ENCODE measurements around the gene SLC37A3. TPM values are rescaled to one million over a fixed set of nuclear protein-coding genes. Genes with fewer than 3 reads are reported as not detected.

Gene SLC37A3
- total and polyA plus RNA-seq, 2 donors (not counting 3 experiments of a cell fraction or from before 2014, with no cell fraction given): 32.7 to 59.7 TPM

- CTCF ChIA-PET: no interaction called here
- Histone ChIP-seq H3K9ac (replicated peaks; ENCODE audit: extremely low read depth, insufficient read depth, low read length) (no peak overlapping the region), H2AFZ (ENCODE audit: low read depth, low read length) (no peak overlapping the region), H3K9me1 (replicated peaks; ENCODE audit: control insufficient read depth, extremely low read depth, insufficient read depth, low read length) (no peaks in the 10 kb centered on the region), H3K36me3 (ENCODE audit: control insufficient read depth in 2 of 2, extremely low read depth in 1 of 2, insufficient read depth in 2 of 2, low read length in 2 of 2) (no peaks in the 10 kb centered on the region), H3K27ac (ENCODE audit: insufficient read depth, low read depth, low read length) (no peak overlapping the region), H3K79me2 (ENCODE audit: control insufficient read depth, insufficient read depth, low read length) (no peaks in the 10 kb centered on the region), H3K4me3 (replicated peaks in 1 of 3; ENCODE audit: insufficient read depth in 1 of 3, low read depth in 1 of 3, low read length in 3 of 3) (no peak overlapping the region), H3K4me2 (ENCODE audit: insufficient read depth, low read length) (no peak overlapping the region), H4K20me1 (replicated peaks; ENCODE audit: control insufficient read depth, extremely low read depth, insufficient read depth, low read length) (no peaks in the 10 kb centered on the region), H3K4me1 (ENCODE audit: control insufficient read depth, extremely low read depth, insufficient read depth, low read length) (peaks cover 8% of the 10 kb centered on the region), H3K27me3 (ENCODE audit: control insufficient read depth in 2 of 2, insufficient read depth in 2 of 2, low read length in 2 of 2) (no peaks in the 10 kb centered on the region), H3K9me3 (replicated peaks; ENCODE audit: control insufficient read depth, insufficient read depth, low read length) (no peaks in the 10 kb centered on the region)
- BruUV-seq (replicated peaks): no TSS peak
- dilution Hi-C loops (cut with MboI; ENCODE audit: extremely low pct_ligation_motif_present, low sequenced_read_pairs): no loop called here
- FAIRE-seq (no peak), DNase-seq (ENCODE audit: low read depth, low spot score) (no peak)
- POLR2A ChIA-PET: no interaction called here
- intact Hi-C loops (cut with micrococcal nuclease): no loop called here
- TF ChIP-seq JUN (IDR thresholded peaks at IDR 0.05; ENCODE audit: borderline replicate concordance, insufficient read depth, insufficient read length, low read depth) (no peak), POLR2AphosphoS5 (IDR thresholded peaks at IDR 0.05; ENCODE audit: insufficient read depth, low read depth, low read length) (no peak), GATA2 (IDR thresholded peaks at IDR 0.05; ENCODE audit: insufficient read depth, insufficient read length, low read depth, low read length) (no peak), FOS (IDR thresholded peaks at IDR 0.05; ENCODE audit: borderline replicate concordance, insufficient read depth, low read length) (no peak), POLR2A (IDR thresholded peaks at IDR 0.05; ENCODE audit: low read depth, low read length) (no peak), EZH2 (IDR thresholded peaks at IDR 0.05; ENCODE audit: borderline replicate concordance, low read depth, low read length, severe bottlenecking) (no peak), MYC (IDR thresholded peaks at IDR 0.05; ENCODE audit: low read depth, low read length) (no peak)
- TF ChIP-seq, protein P1, sequence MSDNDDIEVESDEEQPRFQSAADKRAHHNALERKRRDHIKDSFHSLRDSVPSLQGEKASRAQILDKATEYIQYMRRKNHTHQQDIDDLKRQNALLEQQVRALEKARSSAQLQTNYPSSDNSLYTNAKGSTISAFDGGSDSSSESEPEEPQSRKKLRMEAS (IDR thresholded peaks at IDR 0.05; ENCODE audit: insufficient read depth, insufficient read length): no peak
- TF ChIP-seq, protein P2, sequence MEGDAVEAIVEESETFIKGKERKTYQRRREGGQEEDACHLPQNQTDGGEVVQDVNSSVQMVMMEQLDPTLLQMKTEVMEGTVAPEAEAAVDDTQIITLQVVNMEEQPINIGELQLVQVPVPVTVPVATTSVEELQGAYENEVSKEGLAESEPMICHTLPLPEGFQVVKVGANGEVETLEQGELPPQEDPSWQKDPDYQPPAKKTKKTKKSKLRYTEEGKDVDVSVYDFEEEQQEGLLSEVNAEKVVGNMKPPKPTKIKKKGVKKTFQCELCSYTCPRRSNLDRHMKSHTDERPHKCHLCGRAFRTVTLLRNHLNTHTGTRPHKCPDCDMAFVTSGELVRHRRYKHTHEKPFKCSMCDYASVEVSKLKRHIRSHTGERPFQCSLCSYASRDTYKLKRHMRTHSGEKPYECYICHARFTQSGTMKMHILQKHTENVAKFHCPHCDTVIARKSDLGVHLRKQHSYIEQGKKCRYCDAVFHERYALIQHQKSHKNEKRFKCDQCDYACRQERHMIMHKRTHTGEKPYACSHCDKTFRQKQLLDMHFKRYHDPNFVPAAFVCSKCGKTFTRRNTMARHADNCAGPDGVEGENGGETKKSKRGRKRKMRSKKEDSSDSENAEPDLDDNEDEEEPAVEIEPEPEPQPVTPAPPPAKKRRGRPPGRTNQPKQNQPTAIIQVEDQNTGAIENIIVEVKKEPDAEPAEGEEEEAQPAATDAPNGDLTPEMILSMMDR (IDR thresholded peaks at IDR 0.05; ENCODE audit: extremely low read depth in 1 of 2, insufficient read depth in 1 of 2, low read depth in 1 of 2, low read length in 2 of 2): no peak
These were observed 49.5 kb upstream of the SLC37A3 start for GRCh38 chr7:140447841-140448240.
